Muscle layer of duodenum (tissue), 2 donors: ENCODE data around the gene AGXT.

Experiments used
- H3K27ac ChIP-seq: one replicate; pipeline ENCODE4 v1.7.0; 2013; ENCODE audit warnings: mild to moderate bottlenecking, low read length
- H3K27me3 ChIP-seq: one replicate; pipeline ENCODE4 v1.7.0; 2013; ENCODE audit warnings: low read depth, mild to moderate bottlenecking, control low read depth, low read length
- H3K36me3 ChIP-seq, 2 donors: one replicate each; pipeline ENCODE4 v1.7.0; 2013; ENCODE audit warnings: low read length in 2 of 2, control low read depth in 1 of 2, mild to moderate bottlenecking in 1 of 2; ENCODE audit not compliant: insufficient read depth in 2 of 2, control insufficient read depth in 1 of 2
- H3K4me1 ChIP-seq, 2 donors: one replicate each; pipeline ENCODE4 v1.7.0; 2013; ENCODE audit warnings: low read length in 2 of 2, mild to moderate bottlenecking in 2 of 2, control low read depth in 1 of 2, moderate library complexity in 1 of 2; ENCODE audit not compliant: insufficient read depth in 2 of 2, control insufficient read depth in 1 of 2
- H3K4me3 ChIP-seq, 2 donors: one replicate each; pipeline ENCODE4 v1.7.0; 2013; ENCODE audit warnings: low read length in 2 of 2, low read depth in 1 of 2, mild to moderate bottlenecking in 1 of 2
- H3K9me3 ChIP-seq, 2 donors: one replicate each; pipeline ENCODE4 v1.7.0; 2013; ENCODE audit warnings: low read length in 2 of 2, control low read depth in 1 of 2, mild to moderate bottlenecking in 1 of 2; ENCODE audit not compliant: control insufficient read depth in 1 of 2
- donor health status: healthy.

The AGXT gene

DNA sequence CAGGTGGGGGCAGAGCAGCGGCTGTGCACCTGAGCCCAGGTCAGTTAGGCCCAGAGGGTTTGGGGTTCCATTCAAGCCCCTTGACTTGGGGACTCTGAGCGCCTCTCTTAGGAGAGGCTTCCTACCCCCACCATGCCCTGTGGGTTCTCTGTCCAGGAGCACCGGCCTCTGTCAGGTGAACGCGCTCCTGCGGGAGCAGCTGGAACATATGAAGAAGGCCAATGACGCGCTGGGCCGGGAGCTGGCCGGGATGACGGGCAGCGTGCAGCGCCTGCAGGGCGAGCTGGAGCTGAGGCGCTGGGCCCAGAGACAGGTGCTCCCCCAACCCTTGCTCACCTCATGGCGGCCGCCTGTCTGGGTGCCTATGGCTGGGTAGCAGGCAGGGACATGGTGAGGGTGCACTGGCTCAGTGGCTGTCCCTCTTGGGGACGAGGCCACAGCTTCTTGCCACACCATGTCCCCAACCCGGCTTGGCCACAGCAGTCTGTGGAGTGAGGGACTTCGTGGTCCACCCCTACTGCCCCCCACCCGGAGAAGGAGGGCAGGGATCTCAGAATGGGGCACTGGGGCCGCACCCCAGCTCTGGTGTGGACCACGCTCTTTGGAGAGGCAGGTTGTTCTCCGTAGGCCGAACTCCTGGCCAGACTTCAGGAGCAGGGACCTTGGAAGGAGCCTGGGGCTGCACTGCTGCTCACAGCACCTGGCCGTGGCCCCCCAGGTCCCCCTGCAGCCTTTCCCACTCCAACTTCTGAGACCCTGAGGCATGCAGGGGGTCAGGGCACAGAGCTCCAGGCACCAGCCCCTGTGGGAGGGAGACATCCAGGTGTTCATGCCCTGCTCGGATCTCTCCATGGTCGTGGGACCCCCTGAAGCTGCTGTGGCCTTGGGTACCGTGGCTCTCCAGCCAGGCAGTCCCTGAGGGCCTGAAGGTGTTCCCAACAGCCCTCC, 57.2 kb downstream of the AGXT start:
- H3K4me1 ChIP-seq = no peaks in the 10 kb centered on the region
- H3K4me3 ChIP-seq = no peak overlapping the region
- H3K27ac ChIP-seq = no peak overlapping the region
- no peaks in the 10 kb centered on the region for H3K36me3 ChIP-seq
- no peaks in the 10 kb centered on the region for H3K9me3 ChIP-seq
- H3K27me3 ChIP-seq = no peaks in the 10 kb centered on the region

DNA sequence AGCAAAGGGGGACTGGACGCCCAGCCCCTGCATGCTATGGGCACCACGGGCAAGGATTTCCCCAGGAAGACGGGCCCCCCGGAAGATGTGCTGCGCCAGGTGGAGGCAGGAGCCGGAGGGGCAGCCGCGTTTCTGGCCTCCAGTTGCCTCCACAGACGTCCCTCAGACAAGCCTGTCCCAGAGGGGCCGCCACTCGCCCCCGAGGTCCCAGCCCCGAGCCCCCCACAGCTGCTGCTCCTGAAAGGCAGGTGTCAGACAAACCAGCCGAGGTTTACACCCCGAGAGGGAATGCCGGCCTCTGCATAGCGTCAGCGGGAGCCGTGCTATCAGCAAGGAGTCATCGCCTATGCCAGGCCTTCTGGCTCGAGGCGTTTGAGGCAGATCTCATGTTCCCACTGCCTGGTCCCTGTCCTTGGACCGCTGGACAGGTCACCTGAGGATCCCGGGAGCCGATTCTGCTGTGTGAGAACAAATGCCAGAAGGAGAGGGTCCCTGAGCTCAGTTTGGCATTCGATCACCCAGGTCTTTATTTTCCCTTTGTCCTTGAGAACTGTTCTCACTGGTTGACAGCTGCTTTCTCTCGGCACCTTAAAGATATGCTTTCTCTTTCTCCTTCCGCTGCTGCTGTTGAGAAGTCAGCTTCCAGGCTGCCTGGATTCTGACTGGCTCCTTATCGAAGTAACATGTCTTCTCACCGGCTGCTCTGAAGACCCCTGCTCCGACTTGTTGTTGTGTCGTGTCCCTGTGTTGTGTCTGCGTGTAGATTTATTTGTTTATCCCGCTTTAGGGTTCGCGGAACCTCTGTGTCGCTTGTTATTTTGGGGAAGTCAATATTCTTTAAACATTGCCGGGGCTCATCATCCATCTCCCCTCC, 58.1 kb downstream of the AGXT start:
- H3K4me3 ChIP-seq = peak overlapping the region; percentile 35 to 52
- no peaks in the 10 kb centered on the region for H3K9me3 ChIP-seq
- H3K27ac ChIP-seq = no peak overlapping the region
- no peaks in the 10 kb centered on the region for H3K4me1 ChIP-seq
- no peaks in the 10 kb centered on the region for H3K36me3 ChIP-seq
- H3K27me3 ChIP-seq = no peaks in the 10 kb centered on the region

DNA sequence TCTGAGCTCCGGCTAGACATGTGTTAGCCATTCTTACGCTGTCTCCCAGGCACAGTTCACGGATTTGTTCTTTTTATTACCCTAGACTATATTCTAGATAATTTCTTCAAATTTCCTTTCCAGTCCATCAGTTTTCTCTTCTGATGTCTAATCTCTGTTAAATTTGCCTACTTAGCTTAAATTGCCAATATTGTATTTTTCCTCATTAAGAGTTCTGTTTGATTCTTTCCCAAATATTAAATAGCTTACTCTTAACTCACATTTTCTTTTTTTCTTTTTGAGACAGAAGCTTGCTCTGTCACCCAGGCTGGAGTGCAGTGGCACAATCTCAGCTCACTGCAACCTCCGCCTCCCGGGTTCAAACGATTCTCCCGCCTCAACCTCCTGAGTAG, 58.8 kb downstream of the AGXT start:
- Histone ChIP-seq H3K9me3 (no peaks in the 10 kb centered on the region), H3K36me3 (no peaks in the 10 kb centered on the region), H3K27me3 (no peaks in the 10 kb centered on the region), H3K27ac (no peak overlapping the region), H3K4me3 (peak overlapping the region; percentile 35 to 52), H3K4me1 (no peaks in the 10 kb centered on the region)

DNA sequence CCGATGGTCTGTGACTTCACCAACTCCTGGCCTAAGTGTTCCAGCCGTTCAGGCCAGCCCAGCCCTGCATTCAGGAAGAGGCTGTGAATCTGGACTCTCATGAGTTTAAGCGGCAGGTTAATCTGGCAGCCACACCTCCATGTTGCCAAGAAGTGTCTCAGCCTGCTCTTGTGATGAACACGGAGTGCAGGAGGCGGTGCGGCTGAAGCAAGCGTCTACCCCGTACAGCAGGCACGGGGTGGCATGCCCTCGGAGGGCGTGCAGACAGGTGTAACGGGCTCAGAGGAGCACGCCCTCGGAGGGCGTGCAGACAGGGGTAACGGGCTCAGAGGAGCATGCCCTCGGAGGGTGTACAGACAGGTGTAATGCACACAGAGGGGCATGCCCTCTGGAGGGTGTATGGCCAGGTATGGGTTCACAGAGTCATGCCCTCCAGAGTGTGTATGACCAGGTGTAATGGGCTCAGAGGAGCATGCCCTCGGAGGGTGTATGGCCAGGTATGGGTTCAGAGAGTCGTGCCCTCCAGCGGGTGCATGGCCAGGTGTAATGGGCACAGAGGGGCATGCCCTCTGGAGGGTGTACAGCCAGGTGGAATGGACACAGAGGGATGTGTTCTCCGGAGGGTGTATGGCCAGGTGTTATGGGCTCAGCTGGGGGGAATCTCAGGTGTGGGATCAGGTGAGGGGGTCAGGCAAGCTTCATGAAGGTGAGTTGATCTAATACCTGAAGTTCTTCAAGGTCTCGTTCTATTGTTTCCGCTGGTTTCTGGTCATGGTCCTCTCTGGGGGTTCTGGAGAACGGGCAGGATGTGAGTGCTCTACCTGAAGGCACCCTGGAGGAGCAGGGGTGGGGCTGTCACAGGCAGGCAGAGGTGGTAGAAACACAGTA, 60.1 kb downstream of the AGXT start:
- Histone ChIP-seq H3K27me3 (no peaks in the 10 kb centered on the region), H3K4me3 (no peak overlapping the region), H3K27ac (no peak overlapping the region), H3K9me3 (no peaks in the 10 kb centered on the region), H3K4me1 (no peaks in the 10 kb centered on the region), H3K36me3 (no peaks in the 10 kb centered on the region)

DNA sequence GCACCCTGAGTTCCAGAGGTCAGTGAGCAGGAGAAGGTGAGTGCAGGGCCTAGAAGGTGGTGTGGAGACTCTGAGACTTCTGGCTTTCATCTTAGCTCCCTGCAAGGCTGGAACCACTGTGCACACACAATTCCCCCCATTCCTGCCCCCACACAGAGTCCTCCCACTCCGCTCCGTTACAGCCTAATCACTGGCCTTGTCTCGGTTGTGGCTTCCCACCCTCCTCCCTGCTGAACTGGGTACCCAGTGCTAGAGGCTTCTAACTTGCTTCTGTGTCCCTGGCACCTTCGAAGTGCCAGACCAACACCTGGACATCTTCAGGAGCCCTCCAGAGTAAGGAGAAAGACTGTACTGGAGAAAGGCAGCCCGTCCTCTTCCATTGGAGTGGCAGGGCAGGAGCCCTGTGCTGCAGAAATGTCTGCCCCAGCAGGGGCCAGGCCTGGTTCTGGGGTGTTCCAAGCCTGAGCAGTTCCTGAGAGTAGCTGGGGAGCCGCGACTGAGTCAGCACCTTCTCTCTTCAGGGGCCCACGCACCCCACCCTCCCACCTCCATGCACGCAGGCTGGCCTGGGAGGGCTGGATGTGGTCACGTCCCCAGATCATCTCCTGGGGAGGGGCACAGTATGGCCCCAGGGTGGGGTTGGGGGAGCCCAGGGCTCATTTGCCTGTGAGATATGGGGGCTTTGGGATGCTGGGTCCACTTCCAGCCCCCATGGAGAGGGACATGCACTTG, 60.9 kb downstream of the AGXT start:
- H3K4me1 ChIP-seq = no peaks in the 10 kb centered on the region
- H3K27me3 ChIP-seq = no peaks in the 10 kb centered on the region
- no peaks in the 10 kb centered on the region for H3K36me3 ChIP-seq
- no peaks in the 10 kb centered on the region for H3K9me3 ChIP-seq
- no peak overlapping the region for H3K27ac ChIP-seq
- H3K4me3 ChIP-seq = no peak overlapping the region
